ENCODE measurements around the gene TBCC.
"Not testable (repeated sequence)": the region's sequence is repeated elsewhere in the genome, so short reads cannot be mapped to it uniquely, and the experiment has no call there.

TBCC gene

GRCh38 chr6:42742116-42742894 lies 3.6 kb downstream of the TBCC start:
- CTCF ChIA-PET, result interaction anchor here (0.6 to 8.3 kb wide), 5 partner anchors 14 to 81 kb away, joined by 3 to 61 read pairs (median 6); no protein-coding TSS in a partner anchor
- Histone ChIP-seq H3K27ac (ENCODE audit: insufficient read depth in 1 of 2, low read depth in 1 of 2, low read length in 2 of 2, poor library complexity in 1 of 2, severe bottlenecking in 2 of 2) (peak overlapping the region in 1 of 2 experiments; percentile 2), H3K36me3 (ENCODE audit: control insufficient read depth in 4 of 4, insufficient read depth in 4 of 4, low read length in 3 of 4) (no peaks in the 10 kb centered on the region), H3K4me3 (ENCODE audit: control insufficient read depth in 1 of 7, extremely low read depth in 1 of 7, insufficient read depth in 4 of 7, low read depth in 2 of 7, low read length in 6 of 7) (peak overlapping the region in 1 of 7 experiments; percentile 8), H3K27me3 (replicated peaks in 2 of 5; ENCODE audit: control insufficient read depth in 4 of 5, insufficient read depth in 5 of 5, low read length in 4 of 5) (no peaks in the 10 kb centered on the region), H3K9me3 (ENCODE audit: control extremely low read depth in 1 of 5, control insufficient read depth in 4 of 5, insufficient read depth in 2 of 5, low read depth in 1 of 5, low read length in 4 of 5) (no peaks in the 10 kb centered on the region), H3K4me1 (ENCODE audit: control extremely low read depth in 1 of 4, control insufficient read depth in 4 of 4, insufficient read depth in 4 of 4, low read length in 3 of 4) (peaks cover 12 to 40% (median 37%) of the 10 kb centered on the region in 4 experiments)
- 70% methylated on average over 4 of the region's 5 CpGs for WGBS (ENCODE audit: insufficient coverage)
- POLR2A ChIA-PET, result interaction anchor here (0.5 to 1.3 kb wide), 6 partner anchors 29 to 137 kb away, joined by 3 to 10 read pairs (median 3); partner anchors contain the start of gene RPL7L1
- peak; percentile 76 to 96 (median 91) for DNase-seq

- peaks cover 12 to 38% (median 35%) of the 10 kb centered on the region in 4 experiments for H3K4me1 ChIP-seq (ENCODE audit: control extremely low read depth in 1 of 4, control insufficient read depth in 4 of 4, insufficient read depth in 4 of 4, low read length in 3 of 4)
- H3K27ac ChIP-seq (ENCODE audit: insufficient read depth in 1 of 2, low read depth in 1 of 2, low read length in 2 of 2, poor library complexity in 1 of 2, severe bottlenecking in 2 of 2), result no peak overlapping the region
- no peaks in the 10 kb centered on the region for H3K36me3 ChIP-seq (ENCODE audit: control insufficient read depth in 4 of 4, insufficient read depth in 4 of 4, low read length in 3 of 4)
- H3K27me3 ChIP-seq (replicated peaks in 2 of 5; ENCODE audit: control insufficient read depth in 4 of 5, insufficient read depth in 5 of 5, low read length in 4 of 5), result no peaks in the 10 kb centered on the region
- ChIA-PET CTCF (interaction anchor here (0.6 to 8.3 kb wide), 6 partner anchors 13 to 110 kb away, joined by 3 to 61 read pairs (median 4); no protein-coding TSS in a partner anchor), POLR2A (interaction anchor here (1.0 kb wide), 1 partner anchor 14 kb away, joined by 4 read pairs; no protein-coding TSS in a partner anchor)
- DNase-seq, result no peak
- 100% methylated on average over 2 of the region's 3 CpGs for WGBS (ENCODE audit: insufficient coverage)
- no peaks in the 10 kb centered on the region for H3K9me3 ChIP-seq (ENCODE audit: control extremely low read depth in 1 of 5, control insufficient read depth in 4 of 5, insufficient read depth in 2 of 5, low read depth in 1 of 5, low read length in 4 of 5)
- H3K4me3 ChIP-seq (ENCODE audit: control insufficient read depth in 1 of 7, extremely low read depth in 1 of 7, insufficient read depth in 4 of 7, low read depth in 2 of 7, low read length in 6 of 7), result no peak overlapping the region
These were observed 5.2 kb downstream of the TBCC start for GRCh38 chr6:42740725-42741124.

- H3K4me3 ChIP-seq (ENCODE audit: control insufficient read depth in 1 of 7, extremely low read depth in 1 of 7, insufficient read depth in 4 of 7, low read depth in 2 of 7, low read length in 6 of 7), result no peak overlapping the region
- ChIA-PET POLR2A (no interaction called here), CTCF (interaction anchor here (2.0 kb wide), 1 partner anchor 9 kb away, joined by 6 read pairs; no protein-coding TSS in a partner anchor)
- 100% methylated on average over 2 of the region's 3 CpGs for WGBS (ENCODE audit: insufficient coverage)
- H3K27ac ChIP-seq (ENCODE audit: insufficient read depth in 1 of 2, low read depth in 1 of 2, low read length in 2 of 2, poor library complexity in 1 of 2, severe bottlenecking in 2 of 2), result no peak overlapping the region
- DNase-seq, result no peak
- peaks cover 0 to 2% (median 0%) of the 10 kb centered on the region in 5 experiments for H3K9me3 ChIP-seq (ENCODE audit: control extremely low read depth in 1 of 5, control insufficient read depth in 4 of 5, insufficient read depth in 2 of 5, low read depth in 1 of 5, low read length in 4 of 5)
- H3K36me3 ChIP-seq (ENCODE audit: control insufficient read depth in 4 of 4, insufficient read depth in 4 of 4, low read length in 3 of 4), result no peaks in the 10 kb centered on the region
- no peaks in the 10 kb centered on the region for H3K4me1 ChIP-seq (ENCODE audit: control extremely low read depth in 1 of 4, control insufficient read depth in 4 of 4, insufficient read depth in 4 of 4, low read length in 3 of 4)
- H3K27me3 ChIP-seq (replicated peaks in 2 of 5; ENCODE audit: control insufficient read depth in 4 of 5, insufficient read depth in 5 of 5, low read length in 4 of 5), result no peaks in the 10 kb centered on the region
These were observed 9.9 kb downstream of the TBCC start for GRCh38 chr6:42735976-42736375.

GRCh38 chr6:42733867-42734481 lies 11.9 kb downstream of the TBCC start:
- POLR2A ChIA-PET, result not testable (repeated sequence)

GRCh38 chr6:42729731-42730130 lies 16.2 kb downstream of the TBCC start:
- H3K4me3 ChIP-seq (ENCODE audit: control insufficient read depth in 1 of 7, extremely low read depth in 1 of 7, insufficient read depth in 4 of 7, low read depth in 2 of 7, low read length in 6 of 7), result no peak overlapping the region
- H3K4me1 ChIP-seq (ENCODE audit: control extremely low read depth in 1 of 4, control insufficient read depth in 4 of 4, insufficient read depth in 4 of 4, low read length in 3 of 4), result peaks cover 0 to 14% (median 7%) of the 10 kb centered on the region in 4 experiments
- no peaks in the 10 kb centered on the region for H3K36me3 ChIP-seq (ENCODE audit: control insufficient read depth in 4 of 4, insufficient read depth in 4 of 4, low read length in 3 of 4)
- no peaks in the 10 kb centered on the region for H3K27me3 ChIP-seq (replicated peaks in 2 of 5; ENCODE audit: control insufficient read depth in 4 of 5, insufficient read depth in 5 of 5, low read length in 4 of 5)
- POLR2A ChIA-PET, result interaction anchor here (0.6 to 2.4 kb wide), 3 partner anchors 16 to 150 kb away, joined by 3 to 6 read pairs (median 4); partner anchors contain the start of genes RPL7L1 and TBCC
- DNase-seq, result no peak
- WGBS (ENCODE audit: insufficient coverage), result no CpG with 5 or more reads among the region's 3 CpGs
- no peak overlapping the region for H3K27ac ChIP-seq (ENCODE audit: insufficient read depth in 1 of 2, low read depth in 1 of 2, low read length in 2 of 2, poor library complexity in 1 of 2, severe bottlenecking in 2 of 2)
- CTCF ChIA-PET, result interaction anchor here (0.6 to 5.9 kb wide), 3 partner anchors 13 to 149 kb away, joined by 3 to 61 read pairs (median 5); partner anchors contain the start of genes RPL7L1 and TBCC
- peaks cover 0 to 2% (median 0%) of the 10 kb centered on the region in 5 experiments for H3K9me3 ChIP-seq (ENCODE audit: control extremely low read depth in 1 of 5, control insufficient read depth in 4 of 5, insufficient read depth in 2 of 5, low read depth in 1 of 5, low read length in 4 of 5)

More at GRCh38 chr6:42733867-42734481, 11.9 kb downstream of the TBCC start:
- H3K4me1 ChIP-seq (ENCODE audit: control extremely low read depth in 1 of 4, control insufficient read depth in 4 of 4, insufficient read depth in 4 of 4, low read length in 3 of 4); H3K36me3 ChIP-seq (ENCODE audit: control insufficient read depth in 4 of 4, insufficient read depth in 4 of 4, low read length in 3 of 4); H3K27me3 ChIP-seq (replicated peaks in 2 of 5; ENCODE audit: control insufficient read depth in 4 of 5, insufficient read depth in 5 of 5, low read length in 4 of 5); H3K4me3 ChIP-seq (ENCODE audit: control insufficient read depth in 1 of 7, extremely low read depth in 1 of 7, insufficient read depth in 4 of 7, low read depth in 2 of 7, low read length in 6 of 7); H3K9me3 ChIP-seq (ENCODE audit: control extremely low read depth in 1 of 5, control insufficient read depth in 4 of 5, insufficient read depth in 2 of 5, low read depth in 1 of 5, low read length in 4 of 5); DNase-seq; CTCF ChIA-PET; H3K27ac ChIP-seq (ENCODE audit: insufficient read depth in 1 of 2, low read depth in 1 of 2, low read length in 2 of 2, poor library complexity in 1 of 2, severe bottlenecking in 2 of 2): not testable (repeated sequence)
- WGBS (ENCODE audit: insufficient coverage), result 95% methylated on average over 10 of the region's 13 CpGs

GRCh38 chr6:42727627-42728026 lies 18.3 kb downstream of the TBCC start:
- H3K9me3 ChIP-seq (ENCODE audit: control extremely low read depth in 1 of 5, control insufficient read depth in 4 of 5, insufficient read depth in 2 of 5, low read depth in 1 of 5, low read length in 4 of 5), result peaks cover 0 to 2% (median 0%) of the 10 kb centered on the region in 5 experiments
- WGBS (ENCODE audit: insufficient coverage), result 98% methylated on average over 12 of the region's 22 CpGs

More at GRCh38 chr6:42727627-42728026, 18.3 kb downstream of the TBCC start:
- peaks cover 0 to 14% (median 7%) of the 10 kb centered on the region in 4 experiments for H3K4me1 ChIP-seq (ENCODE audit: control extremely low read depth in 1 of 4, control insufficient read depth in 4 of 4, insufficient read depth in 4 of 4, low read length in 3 of 4)
- peak overlapping the region in 2 of 7 experiments; percentile 68 to 97 for H3K4me3 ChIP-seq (ENCODE audit: control insufficient read depth in 1 of 7, extremely low read depth in 1 of 7, insufficient read depth in 4 of 7, low read depth in 2 of 7, low read length in 6 of 7)
- no peak for DNase-seq
- CTCF ChIA-PET, result interaction anchor here (0.8 to 5.9 kb wide), 10 partner anchors 8 to 119 kb away, joined by 3 to 61 read pairs (median 6); partner anchors contain the start of genes BICRAL and TBCC
- POLR2A ChIA-PET, result interaction anchor here (0.9 to 2.7 kb wide), 4 partner anchors 13 to 55 kb away, joined by 4 to 15 read pairs (median 6); partner anchors contain the start of genes BICRAL and TBCC
- H3K36me3 ChIP-seq (ENCODE audit: control insufficient read depth in 4 of 4, insufficient read depth in 4 of 4, low read length in 3 of 4), result no peaks in the 10 kb centered on the region
- no peaks in the 10 kb centered on the region for H3K27me3 ChIP-seq (replicated peaks in 2 of 5; ENCODE audit: control insufficient read depth in 4 of 5, insufficient read depth in 5 of 5, low read length in 4 of 5)
- no peak overlapping the region for H3K27ac ChIP-seq (ENCODE audit: insufficient read depth in 1 of 2, low read depth in 1 of 2, low read length in 2 of 2, poor library complexity in 1 of 2, severe bottlenecking in 2 of 2)

Data from common myeloid progenitor, CD34-positive (primary cell).